WTC11 (cell line): ENCODE measurements around the gene RNGTT. TPM values are rescaled to one million over a fixed set of nuclear protein-coding genes. Genes with fewer than 3 reads are reported as not detected.

ENCODE experiments used
- ATAC-seq: fragments of 200-7000 bp; cut with Tn5 transposase; 2 replicates; pipeline ENCODE4 v1.10.0; 2021; ENCODE audit warnings: mild to moderate bottlenecking, moderate library complexity
- CTCF ChIA-PET: fragments of 300-600 bp; sonication (Branson Sonifier 250); formaldehyde crosslinking; loops from one replicate; lab custom pipeline; 2021; ENCODE audit warnings: antibody characterized with exemption; lab: Charles Lee
- POLR2A ChIA-PET: fragments of 350-600 bp; sonication (Branson Sonifier 250); formaldehyde crosslinking; loops from one replicate; lab custom pipeline; 2021; ENCODE audit warnings: antibody characterized with exemption; lab: Charles Lee
- DNase-seq: peaks from one replicate; pipeline ENCODE4 v3.0.0; 2021; ENCODE audit warnings: low spot score
- H3K27ac Mint-ChIP-seq: 2 replicates; pipeline ENCODE4 v1.8.0; 2021; ENCODE audit warnings: mixed read lengths
- H3K27me3 Mint-ChIP-seq: 2 replicates; pipeline ENCODE4 v1.8.0; 2021; ENCODE audit warnings: low read depth, mild to moderate bottlenecking, moderate library complexity, mixed read lengths
- H3K36me3 Mint-ChIP-seq: 2 replicates; pipeline ENCODE4 v1.8.0; 2021; ENCODE audit warnings: mixed read lengths
- H3K4me1 Mint-ChIP-seq: 2 replicates; pipeline ENCODE4 v1.8.0; 2022; ENCODE audit warnings: mixed read lengths
- H3K4me3 Mint-ChIP-seq: 2 replicates; pipeline ENCODE4 v1.8.0; 2021; ENCODE audit warnings: mild to moderate bottlenecking, moderate library complexity, mixed read lengths
- H3K9me3 Mint-ChIP-seq: 2 replicates; pipeline ENCODE4 v1.8.0; 2021; ENCODE audit warnings: mixed read lengths
- CREB1 ChIP-seq: sonication (generic); formaldehyde crosslinking; IDR thresholded peaks from 2 replicates; pipeline ENCODE4 v1.8.0; 2023; ENCODE audit warnings: mild to moderate bottlenecking, missing genetic modification reagents
- CTCF ChIP-seq: fragments of 200-600 bp; IDR thresholded peaks from 2 replicates; pipeline ENCODE4 v1.8.0; 2022; ENCODE audit warnings: antibody characterized with exemption
- ELF4 ChIP-seq: sonication (generic); formaldehyde crosslinking; IDR thresholded peaks from 2 replicates; pipeline ENCODE4 v1.8.1; 2022; ENCODE audit warnings: low read depth, mild to moderate bottlenecking, moderate library complexity, missing genetic modification reagents
- EMX1 ChIP-seq: fragments of 250-450 bp; sonication (Bioruptor Pico); IDR thresholded peaks from 2 replicates; pipeline ENCODE4 v1.8.0; 2021; ENCODE audit warnings: mild to moderate bottlenecking
- FOXP1 ChIP-seq: sonication (generic); formaldehyde crosslinking; IDR thresholded peaks from 2 replicates; pipeline ENCODE4 v1.8.0; 2022; ENCODE audit warnings: missing genetic modification reagents, mild to moderate bottlenecking, moderate library complexity, borderline replicate concordance
- GABPB1 ChIP-seq: sonication (generic); formaldehyde crosslinking; IDR thresholded peaks from 2 replicates; pipeline ENCODE4 v1.8.1; 2023; ENCODE audit warnings: mild to moderate bottlenecking, missing genetic modification reagents
- GTF2I ChIP-seq: fragments of 250-450 bp; sonication (Bioruptor Pico); conservative IDR thresholded peaks from 2 replicates; pipeline ENCODE4 v1.4.0; 2021; ENCODE audit warnings: mild to moderate bottlenecking
- JAZF1 ChIP-seq: fragments of 250-450 bp; sonication (Bioruptor Pico); IDR thresholded peaks from 2 replicates; pipeline ENCODE4 v1.9.0; 2021; ENCODE audit warnings: moderate library complexity, mild to moderate bottlenecking, inconsistent platforms
- JUN ChIP-seq: sonication (generic); formaldehyde crosslinking; IDR thresholded peaks from 2 replicates; pipeline ENCODE4 v1.8.0; 2023; ENCODE audit warnings: mild to moderate bottlenecking, missing genetic modification reagents
- NFE2L1 ChIP-seq: sonication (generic); formaldehyde crosslinking; IDR thresholded peaks from 2 replicates; pipeline ENCODE4 v1.8.1; 2023; ENCODE audit warnings: missing genetic modification reagents
- PRDM15 ChIP-seq: sonication (generic); formaldehyde crosslinking; IDR thresholded peaks from 2 replicates; pipeline ENCODE4 v1.8.0; 2022; ENCODE audit warnings: missing genetic modification reagents
- RELA ChIP-seq: sonication (generic); formaldehyde crosslinking; IDR thresholded peaks from 2 replicates; pipeline ENCODE4 v1.8.1; 2022; ENCODE audit warnings: missing genetic modification reagents, mild to moderate bottlenecking, borderline replicate concordance
- TP53 ChIP-seq: sonication (generic); formaldehyde crosslinking; IDR thresholded peaks from 2 replicates; pipeline ENCODE4 v1.8.1; 2023; ENCODE audit warnings: mild to moderate bottlenecking, missing genetic modification reagents
- ZMAT4 ChIP-seq: fragments of 250-450 bp; sonication (Bioruptor Pico); IDR thresholded peaks from 2 replicates; pipeline ENCODE4 v1.9.0; 2021; ENCODE audit warnings: mild to moderate bottlenecking
- ZNF121 ChIP-seq: sonication (generic); formaldehyde crosslinking; IDR thresholded peaks from 2 replicates; pipeline ENCODE4 v1.8.0; 2023; ENCODE audit warnings: missing genetic modification reagents
- ZNF219 ChIP-seq: sonication (generic); formaldehyde crosslinking; IDR thresholded peaks from 2 replicates; pipeline ENCODE4 v1.8.0; 2023; ENCODE audit warnings: missing genetic modification reagents, mild to moderate bottlenecking, borderline replicate concordance
- ZNF232 ChIP-seq: sonication (generic); formaldehyde crosslinking; IDR thresholded peaks from 2 replicates; pipeline ENCODE4 v1.8.0; 2022; ENCODE audit warnings: mild to moderate bottlenecking, missing genetic modification reagents
- ZNF425 ChIP-seq: fragments of 250-450 bp; sonication (Bioruptor Pico); conservative IDR thresholded peaks from 2 replicates; pipeline ENCODE4 v1.9.0; 2021; ENCODE audit warnings: mild to moderate bottlenecking
- total RNA-seq: library from RNA; stranded (reverse); gene quantifications from 3 replicates; pipeline ENCODE4 v1.2.3, GENCODE V29; 2021
- TF ChIP-seq, protein P1 (sequence below): sonication (generic); formaldehyde crosslinking; IDR thresholded peaks from 2 replicates; pipeline ENCODE4 v1.8.0; 2022; ENCODE audit warnings: mild to moderate bottlenecking, missing genetic modification reagents
- TF ChIP-seq, protein P2 (sequence below): sonication (generic); formaldehyde crosslinking; IDR thresholded peaks from 2 replicates; pipeline ENCODE4 v1.8.1; 2023; ENCODE audit warnings: mild to moderate bottlenecking, missing genetic modification reagents, borderline replicate concordance
- TF ChIP-seq, protein P3 (sequence below): sonication (generic); formaldehyde crosslinking; IDR thresholded peaks from 2 replicates; pipeline ENCODE4 v1.8.1; 2023; ENCODE audit warnings: mild to moderate bottlenecking, missing genetic modification reagents

The RNGTT gene
- total RNA-seq, 1 experiment from 2014 or later = 20.4 TPM

- no peak for TF ChIP-seq GTF2I
- TF ChIP-seq, protein P1, sequence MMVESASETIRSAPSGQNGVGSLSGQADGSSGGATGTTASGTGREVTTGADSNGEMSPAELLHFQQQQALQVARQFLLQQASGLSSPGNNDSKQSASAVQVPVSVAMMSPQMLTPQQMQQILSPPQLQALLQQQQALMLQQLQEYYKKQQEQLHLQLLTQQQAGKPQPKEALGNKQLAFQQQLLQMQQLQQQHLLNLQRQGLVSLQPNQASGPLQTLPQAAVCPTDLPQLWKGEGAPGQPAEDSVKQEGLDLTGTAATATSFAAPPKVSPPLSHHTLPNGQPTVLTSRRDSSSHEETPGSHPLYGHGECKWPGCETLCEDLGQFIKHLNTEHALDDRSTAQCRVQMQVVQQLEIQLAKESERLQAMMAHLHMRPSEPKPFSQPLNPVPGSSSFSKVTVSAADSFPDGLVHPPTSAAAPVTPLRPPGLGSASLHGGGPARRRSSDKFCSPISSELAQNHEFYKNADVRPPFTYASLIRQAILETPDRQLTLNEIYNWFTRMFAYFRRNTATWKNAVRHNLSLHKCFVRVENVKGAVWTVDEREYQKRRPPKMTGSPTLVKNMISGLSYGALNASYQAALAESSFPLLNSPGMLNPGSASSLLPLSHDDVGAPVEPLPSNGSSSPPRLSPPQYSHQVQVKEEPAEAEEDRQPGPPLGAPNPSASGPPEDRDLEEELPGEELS (CRISPR knock-in tag) = no peak
- no peak for TF ChIP-seq ZNF425 (CRISPR knock-in tag)
- TF ChIP-seq JUN (CRISPR knock-in tag) = no peak
- TF ChIP-seq ELF4 (CRISPR knock-in tag) = no peak
- no peak for TF ChIP-seq PRDM15 (CRISPR knock-in tag)
Measured at GRCh38 chr6:88855541-88856147, 107.8 kb downstream of the RNGTT start (continued).

GRCh38 chr6:88852775-88853174, 110.6 kb downstream of the RNGTT start:
- no peak for ATAC-seq
- TF ChIP-seq ZNF121 (CRISPR knock-in tag) = no peak
- TF ChIP-seq, protein P2, sequence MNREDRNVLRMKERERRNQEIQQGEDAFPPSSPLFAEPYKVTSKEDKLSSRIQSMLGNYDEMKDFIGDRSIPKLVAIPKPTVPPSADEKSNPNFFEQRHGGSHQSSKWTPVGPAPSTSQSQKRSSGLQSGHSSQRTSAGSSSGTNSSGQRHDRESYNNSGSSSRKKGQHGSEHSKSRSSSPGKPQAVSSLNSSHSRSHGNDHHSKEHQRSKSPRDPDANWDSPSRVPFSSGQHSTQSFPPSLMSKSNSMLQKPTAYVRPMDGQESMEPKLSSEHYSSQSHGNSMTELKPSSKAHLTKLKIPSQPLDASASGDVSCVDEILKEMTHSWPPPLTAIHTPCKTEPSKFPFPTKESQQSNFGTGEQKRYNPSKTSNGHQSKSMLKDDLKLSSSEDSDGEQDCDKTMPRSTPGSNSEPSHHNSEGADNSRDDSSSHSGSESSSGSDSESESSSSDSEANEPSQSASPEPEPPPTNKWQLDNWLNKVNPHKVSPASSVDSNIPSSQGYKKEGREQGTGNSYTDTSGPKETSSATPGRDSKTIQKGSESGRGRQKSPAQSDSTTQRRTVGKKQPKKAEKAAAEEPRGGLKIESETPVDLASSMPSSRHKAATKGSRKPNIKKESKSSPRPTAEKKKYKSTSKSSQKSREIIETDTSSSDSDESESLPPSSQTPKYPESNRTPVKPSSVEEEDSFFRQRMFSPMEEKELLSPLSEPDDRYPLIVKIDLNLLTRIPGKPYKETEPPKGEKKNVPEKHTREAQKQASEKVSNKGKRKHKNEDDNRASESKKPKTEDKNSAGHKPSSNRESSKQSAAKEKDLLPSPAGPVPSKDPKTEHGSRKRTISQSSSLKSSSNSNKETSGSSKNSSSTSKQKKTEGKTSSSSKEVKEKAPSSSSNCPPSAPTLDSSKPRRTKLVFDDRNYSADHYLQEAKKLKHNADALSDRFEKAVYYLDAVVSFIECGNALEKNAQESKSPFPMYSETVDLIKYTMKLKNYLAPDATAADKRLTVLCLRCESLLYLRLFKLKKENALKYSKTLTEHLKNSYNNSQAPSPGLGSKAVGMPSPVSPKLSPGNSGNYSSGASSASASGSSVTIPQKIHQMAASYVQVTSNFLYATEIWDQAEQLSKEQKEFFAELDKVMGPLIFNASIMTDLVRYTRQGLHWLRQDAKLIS (CRISPR knock-in tag) = no peak
- TF ChIP-seq ZMAT4 (CRISPR knock-in tag) = no peak
- TF ChIP-seq EMX1 (CRISPR knock-in tag) = no peak
- TF ChIP-seq GABPB1 (CRISPR knock-in tag) = no peak
- no peak for TF ChIP-seq FOXP1 (CRISPR knock-in tag)
- TF ChIP-seq, protein P3, sequence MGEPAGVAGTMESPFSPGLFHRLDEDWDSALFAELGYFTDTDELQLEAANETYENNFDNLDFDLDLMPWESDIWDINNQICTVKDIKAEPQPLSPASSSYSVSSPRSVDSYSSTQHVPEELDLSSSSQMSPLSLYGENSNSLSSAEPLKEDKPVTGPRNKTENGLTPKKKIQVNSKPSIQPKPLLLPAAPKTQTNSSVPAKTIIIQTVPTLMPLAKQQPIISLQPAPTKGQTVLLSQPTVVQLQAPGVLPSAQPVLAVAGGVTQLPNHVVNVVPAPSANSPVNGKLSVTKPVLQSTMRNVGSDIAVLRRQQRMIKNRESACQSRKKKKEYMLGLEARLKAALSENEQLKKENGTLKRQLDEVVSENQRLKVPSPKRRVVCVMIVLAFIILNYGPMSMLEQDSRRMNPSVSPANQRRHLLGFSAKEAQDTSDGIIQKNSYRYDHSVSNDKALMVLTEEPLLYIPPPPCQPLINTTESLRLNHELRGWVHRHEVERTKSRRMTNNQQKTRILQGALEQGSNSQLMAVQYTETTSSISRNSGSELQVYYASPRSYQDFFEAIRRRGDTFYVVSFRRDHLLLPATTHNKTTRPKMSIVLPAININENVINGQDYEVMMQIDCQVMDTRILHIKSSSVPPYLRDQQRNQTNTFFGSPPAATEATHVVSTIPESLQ (CRISPR knock-in tag) = no peak
- no peak for TF ChIP-seq ZNF219
- no peak for TF ChIP-seq ZNF232 (CRISPR knock-in tag)
- TF ChIP-seq RELA (CRISPR knock-in tag) = no peak
- TF ChIP-seq JAZF1 (CRISPR knock-in tag) = no peak
- TF ChIP-seq CTCF = no peak
- no peak for TF ChIP-seq CREB1 (CRISPR knock-in tag)
- TF ChIP-seq NFE2L1 (CRISPR knock-in tag) = no peak
- TF ChIP-seq TP53 (CRISPR knock-in tag) = no peak
- TF ChIP-seq ELF4 (CRISPR knock-in tag) = no peak

More at GRCh38 chr6:88852775-88853174, 110.6 kb downstream of the RNGTT start:
- H3K4me3 Mint-ChIP-seq = no peak overlapping the region
- POLR2A ChIA-PET = no interaction called here
- no peak overlapping the region for H3K27ac Mint-ChIP-seq
- no peak for DNase-seq
- no peaks in the 10 kb centered on the region for H3K36me3 Mint-ChIP-seq
- no peaks in the 10 kb centered on the region for H3K4me1 Mint-ChIP-seq
- no peaks in the 10 kb centered on the region for H3K27me3 Mint-ChIP-seq
- CTCF ChIA-PET = no interaction called here
- no peaks in the 10 kb centered on the region for H3K9me3 Mint-ChIP-seq
